Kidney epithelial cell (primary cell): Measurements from ENCODE around the gene NOP56. TPM values are rescaled to one million over a fixed set of nuclear protein-coding genes. Genes with fewer than 3 reads are reported as not detected.
A peak's percentile ranks its signal among the peaks of the same experiment; 100 is the strongest.
"Not testable (repeated sequence)": the region's sequence is repeated elsewhere in the genome, so short reads cannot be mapped to it uniquely, and the experiment has no call there.

ENCODE experiments used
- DNase-seq: peaks from one replicate; pipeline ENCODE4 v3.0.0-alpha.2; 2010; ENCODE audit warnings: low read depth
- H3K27me3 ChIP-seq: 2 replicates; pipeline ENCODE4 v1.6.0; 2011; ENCODE audit warnings: low read length; ENCODE audit not compliant: control insufficient read depth, insufficient read depth
- H3K36me3 ChIP-seq: 2 replicates; pipeline ENCODE4 v1.5.1; 2011; ENCODE audit warnings: low read length; ENCODE audit not compliant: control insufficient read depth, insufficient read depth
- H3K4me3 ChIP-seq: 2 replicates; pipeline ENCODE4 v1.5.1; 2011; ENCODE audit warnings: low read depth, mild to moderate bottlenecking, control low read depth, low read length
- CTCF ChIP-seq: IDR thresholded peaks from 2 replicates; pipeline ENCODE4 v1.5.1; 2011; ENCODE audit warnings: mild to moderate bottlenecking, moderate library complexity, low read length, control low read depth, inconsistent platforms; ENCODE audit not compliant: insufficient read depth, poor library complexity, severe bottlenecking
- total RNA-seq: library from RNA; depleted of rRNA; stranded (reverse); fragments of >200 nt; gene quantifications from 2 replicates; pipeline ENCODE4 v1.2.3, GENCODE V29; 2015

NOP56 gene
- total RNA-seq, 1 donor from 2014 or later = 141 TPM

DNA sequence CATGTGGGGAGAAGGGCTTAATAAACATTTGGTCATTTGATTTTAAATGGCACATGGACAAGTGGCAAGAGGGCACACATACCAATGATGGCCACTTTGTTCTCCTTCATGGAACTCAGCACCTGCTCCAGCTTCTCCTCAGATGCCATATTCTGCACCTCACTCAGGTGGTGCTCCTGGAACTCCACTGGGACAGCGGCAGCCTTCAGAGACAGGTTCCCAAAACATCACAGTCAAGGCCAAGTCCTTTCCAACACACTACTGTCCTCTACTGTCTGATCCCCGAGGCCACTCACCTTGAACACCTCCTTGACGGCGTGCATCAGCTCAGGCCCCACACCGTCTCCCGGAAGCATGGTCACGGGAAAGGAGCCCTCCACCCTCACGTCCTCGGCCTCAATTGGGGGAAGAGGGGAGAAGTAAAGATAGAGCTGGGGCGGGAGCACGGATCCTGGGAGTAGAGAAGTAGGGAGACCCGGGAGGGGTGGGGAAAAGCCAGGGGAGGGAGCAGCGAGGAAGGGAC is 11.0 kb downstream of the NOP56 start:
- Histone ChIP-seq H3K4me3 (peak overlapping the region; percentile 69), H3K27me3 (peaks cover 3% of the 10 kb centered on the region), H3K36me3 (no peaks in the 10 kb centered on the region)
- no peak for TF ChIP-seq CTCF
- no peak for DNase-seq

- TF ChIP-seq CTCF = no peak
- peak within 1 kb of the TSS; percentile 69 for H3K4me3 ChIP-seq
- no peaks in the 10 kb centered on the region for H3K36me3 ChIP-seq
- H3K27me3 ChIP-seq = peaks cover 3% of the 10 kb centered on the region
- peak; percentile 78 for DNase-seq
These were observed 11.7 kb downstream of the NOP56 start, which contains the start of gene IDH3B for GRCh38 chr20:2663887-2664719. IDH3B (minus strand) TSS chr20:2664216; CDS start chr20:2664188, 28 bp downstream.

GRCh38 chr20:2671977-2672376 is 19.5 kb downstream of the NOP56 start:
- H3K27me3 ChIP-seq = peaks cover 7% of the 10 kb centered on the region
- TF ChIP-seq CTCF = peak; percentile 22
- H3K36me3 ChIP-seq = no peaks in the 10 kb centered on the region
- no peak for DNase-seq
- H3K4me3 ChIP-seq = no peak overlapping the region

- no peak for DNase-seq
- H3K4me3 ChIP-seq = no peak overlapping the region
- no peak for TF ChIP-seq CTCF
- H3K27me3 ChIP-seq = peaks cover 7% of the 10 kb centered on the region
- H3K36me3 ChIP-seq = no peaks in the 10 kb centered on the region
These were observed 20.0 kb downstream of the NOP56 start for GRCh38 chr20:2672446-2672845.

GRCh38 chr20:2673453-2673852 is 21.0 kb downstream of the NOP56 start:
- Histone ChIP-seq H3K4me3 (no peak overlapping the region), H3K36me3 (no peaks in the 10 kb centered on the region), H3K27me3 (peaks cover 4% of the 10 kb centered on the region)
- DNase-seq = no peak
- TF ChIP-seq CTCF = no peak

DNA sequence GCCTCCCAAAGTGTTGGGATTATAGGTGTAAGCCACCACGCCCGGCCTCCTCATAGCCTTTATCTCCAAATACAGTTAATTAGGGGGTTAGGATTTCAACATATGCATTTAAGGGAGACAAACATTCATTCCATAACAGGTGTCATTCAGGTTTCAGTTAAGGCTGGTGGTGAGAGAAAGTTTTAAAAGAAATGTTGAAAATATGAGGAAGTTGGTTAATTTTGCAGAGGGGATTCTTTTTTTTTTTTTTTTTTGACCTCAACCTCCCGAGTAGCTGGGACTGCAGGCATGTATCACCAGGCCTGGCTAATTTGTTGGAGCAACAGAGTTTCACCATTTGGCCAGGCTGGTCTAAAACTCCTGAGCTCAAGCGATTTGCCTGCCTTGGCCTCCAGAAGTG is 27.6 kb downstream of the NOP56 start:
- Histone ChIP-seq H3K27me3 (peaks cover 2% of the 10 kb centered on the region), H3K4me3 (no peak overlapping the region), H3K36me3 (no peaks in the 10 kb centered on the region)
- DNase-seq = no peak
- no peak for TF ChIP-seq CTCF

- not testable (repeated sequence) for H3K27me3 ChIP-seq, DNase-seq, H3K4me3 ChIP-seq, H3K36me3 ChIP-seq
These were observed 29.6 kb downstream of the NOP56 start for GRCh38 chr20:2682040-2682439.

GRCh38 chr20:2684817-2685216 is 32.4 kb downstream of the NOP56 start:
- not testable (repeated sequence) for H3K4me3 ChIP-seq, H3K36me3 ChIP-seq, DNase-seq, H3K27me3 ChIP-seq
